Hematopoietic multipotent progenitor cell treated with erythropoietin and hydrocortisone succinate and interleukin-3 and kit ligand, for 8 days (in vitro differentiated cells): ENCODE measurements around the gene CHMP3.
"Not testable (repeated sequence)": the region's sequence is repeated elsewhere in the genome, so short reads cannot be mapped to it uniquely, and the experiment has no call there.

Experiments used
- DNase-seq: peaks from one replicate; pipeline ENCODE4 v3.0.0-alpha.2; 2015

CHMP3 gene

DNA sequence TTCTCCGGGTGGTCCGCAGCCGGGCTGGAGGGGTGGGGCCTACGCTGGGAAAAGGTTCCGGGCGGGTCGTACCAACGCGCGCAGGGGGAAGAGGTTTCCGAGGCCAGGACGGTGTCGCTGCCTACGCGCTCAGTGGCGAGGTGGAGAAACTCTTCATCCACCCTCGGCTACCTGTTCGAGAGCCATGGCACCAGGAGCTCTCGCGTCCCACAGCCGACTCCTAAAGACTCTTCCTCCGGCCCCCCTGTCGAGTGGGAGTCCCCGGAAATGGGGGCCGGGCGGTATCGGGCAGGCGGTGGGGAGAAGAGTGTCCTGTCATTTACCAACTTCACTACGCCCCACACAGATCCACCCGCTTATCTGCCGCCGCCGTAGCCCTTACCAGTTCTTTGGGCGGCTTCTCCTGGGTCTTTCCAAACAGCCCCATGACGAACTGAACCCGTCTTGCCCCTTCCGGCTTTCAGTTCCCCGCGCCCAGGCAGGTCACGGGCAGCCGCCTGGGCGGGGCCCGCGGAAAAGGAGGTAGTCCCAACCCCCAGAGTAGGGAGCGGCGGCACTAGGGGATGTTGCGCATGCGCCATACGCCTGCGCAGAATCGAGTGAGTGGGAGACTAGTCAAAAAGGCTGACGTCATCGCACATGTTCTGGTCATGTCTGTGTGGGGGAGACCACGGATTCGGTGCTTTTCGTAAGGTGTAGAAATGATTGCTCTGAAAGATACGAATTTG lies at the start of gene CHMP3:
Gene CHMP3 (minus strand): TSS at position 522 of the 728 bp plus-strand sequence. CDS start 95 bp downstream, at position 427.
- peak; percentile 99 for DNase-seq

GRCh38 chr2:86610871-86611270 lies 47.6 kb upstream of the CHMP3 start:
- no peak for DNase-seq

DNA sequence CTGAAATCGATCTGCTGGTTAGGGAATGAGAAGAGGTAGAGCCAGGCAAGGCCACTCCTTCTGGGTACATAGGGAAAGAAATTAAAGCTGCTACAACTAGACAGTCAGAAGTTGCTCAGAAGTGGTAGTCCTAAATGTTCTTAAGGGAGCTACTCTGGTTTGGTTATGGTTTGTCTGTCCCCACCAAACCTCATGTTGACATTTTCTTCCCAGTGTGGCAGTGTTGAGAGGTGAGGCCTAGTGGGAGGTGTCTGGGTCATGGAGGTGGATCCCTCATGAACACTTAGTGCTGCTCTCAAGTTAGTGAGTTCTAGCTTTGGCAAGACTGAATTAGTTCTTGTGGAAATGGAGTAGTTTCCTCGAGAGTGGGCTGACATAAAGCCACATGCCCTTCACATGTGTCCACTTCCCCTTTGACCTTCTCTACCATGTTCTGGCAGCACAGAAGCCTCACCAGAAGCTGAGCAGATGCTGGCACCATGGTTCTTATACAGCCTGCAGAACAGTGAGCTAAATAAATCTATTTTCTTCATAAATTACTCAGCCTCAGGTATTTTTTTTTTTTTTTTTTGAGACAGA lies 45.7 kb upstream of the CHMP3 start:
- DNase-seq = no peak

DNA sequence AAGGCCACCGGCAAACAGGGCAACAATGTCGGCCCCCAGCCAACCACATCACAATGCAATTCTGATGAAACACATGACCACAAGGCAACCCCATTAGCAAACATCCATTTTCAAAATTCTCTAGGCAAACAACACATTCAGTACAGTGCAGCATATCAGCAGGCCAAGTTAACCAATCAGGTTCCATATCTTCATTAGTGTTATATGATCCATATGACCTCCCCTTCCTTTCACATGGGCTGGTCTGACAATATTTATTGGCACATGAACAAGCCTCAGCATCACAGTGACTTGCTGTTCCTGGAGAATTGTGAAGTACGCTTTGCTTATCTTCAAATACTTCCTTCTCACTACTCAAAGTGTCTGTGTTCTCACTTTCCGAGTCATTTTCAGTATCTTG lies 40.7 kb upstream of the CHMP3 start:
- DNase-seq = peak; percentile 15

DNA sequence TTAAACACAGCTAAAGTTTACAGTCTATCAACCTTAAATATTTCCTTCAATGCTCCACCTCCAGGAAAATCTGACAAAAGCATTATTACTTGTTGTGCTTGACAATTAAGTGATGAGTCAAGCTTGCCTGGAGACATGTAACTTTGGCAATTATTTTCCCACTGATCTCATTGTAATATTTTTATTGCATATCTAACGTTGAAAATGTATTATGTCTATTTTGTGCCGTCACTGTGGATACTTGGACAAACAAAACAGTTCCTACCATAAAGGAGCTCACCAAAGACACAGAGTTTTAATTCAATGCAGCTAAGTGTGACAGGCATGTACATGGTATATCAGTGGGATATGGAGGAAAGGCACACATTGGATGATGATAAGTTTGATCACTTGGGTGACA lies 35.7 kb upstream of the CHMP3 start:
- no peak for DNase-seq

DNA sequence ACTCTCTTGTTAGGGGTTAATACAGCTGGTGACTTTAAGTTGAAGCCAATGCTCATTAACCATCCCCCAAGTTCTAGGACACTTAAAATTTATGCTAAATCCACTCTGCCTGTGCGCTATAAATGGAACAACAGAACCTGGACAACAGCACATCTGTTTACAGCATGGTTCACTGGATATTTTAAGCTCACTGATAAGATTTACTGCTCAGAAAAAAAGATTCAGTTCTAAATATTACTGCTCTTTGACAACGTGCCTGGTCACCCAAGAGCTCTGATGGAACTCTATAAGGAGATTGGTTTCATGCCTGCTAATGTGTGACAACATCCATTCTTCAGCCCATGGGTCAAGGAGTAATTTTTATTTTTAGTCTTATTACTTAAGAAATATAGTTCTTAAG lies 32.9 kb upstream of the CHMP3 start:
- no peak for DNase-seq

- DNase-seq = no peak
Measured at GRCh38 chr2:86593266-86593665, 30.0 kb upstream of the CHMP3 start.

GRCh38 chr2:86592547-86593230 lies 29.4 kb upstream of the CHMP3 start:
- no peak for DNase-seq

- not testable (repeated sequence) for DNase-seq
Measured at GRCh38 chr2:86589701-86590100, 26.5 kb upstream of the CHMP3 start.

DNA sequence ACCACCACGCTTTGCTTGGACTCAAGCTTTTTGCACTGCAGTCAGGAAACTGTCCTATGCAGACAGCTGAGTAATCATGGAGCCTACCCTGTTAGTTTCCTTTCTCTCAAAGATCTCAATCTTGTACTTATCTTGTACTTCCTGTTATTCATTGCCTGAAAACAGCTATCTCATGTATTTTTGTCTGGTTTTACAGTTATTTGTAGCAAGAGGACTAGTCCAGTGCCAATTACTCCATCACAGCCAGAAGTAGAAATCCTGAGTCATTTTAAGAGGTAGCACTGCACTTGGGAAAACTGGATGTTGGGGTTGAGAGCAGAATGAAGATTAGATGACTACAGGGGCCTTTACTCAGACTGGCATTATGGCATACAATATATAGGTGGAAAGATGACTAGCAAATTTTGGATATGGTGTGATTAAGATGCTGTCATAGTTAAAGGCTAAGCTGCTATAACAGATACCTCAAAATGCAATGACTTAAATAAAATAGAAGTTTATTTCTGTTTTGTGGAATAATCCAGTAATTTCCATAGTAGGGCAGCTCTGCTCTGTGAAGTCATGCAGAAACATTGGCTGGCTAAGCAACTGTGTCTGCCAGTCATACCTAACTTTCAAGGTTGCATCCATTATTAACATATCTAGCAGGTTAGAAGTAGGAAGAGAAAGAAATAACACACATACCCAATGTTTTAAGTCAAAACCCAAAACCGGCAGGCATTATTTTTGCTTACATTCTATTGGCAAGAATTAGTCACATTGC lies 21.1 kb upstream of the CHMP3 start:
- peak; percentile 51 for DNase-seq

DNA sequence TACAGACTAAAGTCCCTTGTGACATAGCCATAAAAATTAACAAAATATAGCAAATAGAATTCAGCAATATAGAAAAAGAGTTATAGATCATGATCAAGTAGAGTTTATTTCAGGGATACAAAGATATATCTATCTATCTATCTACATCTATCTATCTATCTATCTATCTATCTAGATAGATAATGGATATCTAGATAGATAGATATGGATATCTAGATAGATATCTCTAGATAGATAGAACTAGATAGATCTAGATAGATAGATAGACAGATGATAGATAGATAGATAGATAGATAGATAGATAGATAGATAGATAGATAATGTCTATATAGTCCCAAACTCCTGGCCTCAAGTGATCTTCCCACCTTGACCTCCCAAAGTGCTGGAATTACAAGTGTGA lies 17.3 kb upstream of the CHMP3 start:
- no peak for DNase-seq

- no peak for DNase-seq
Measured at GRCh38 chr2:86577817-86578456, 14.7 kb upstream of the CHMP3 start.

- no peak for DNase-seq
Measured at GRCh38 chr2:86570059-86570458, 6.8 kb upstream of the CHMP3 start.

- DNase-seq = no peak
Measured at GRCh38 chr2:86566821-86567190, 3.6 kb upstream of the CHMP3 start.

DNA sequence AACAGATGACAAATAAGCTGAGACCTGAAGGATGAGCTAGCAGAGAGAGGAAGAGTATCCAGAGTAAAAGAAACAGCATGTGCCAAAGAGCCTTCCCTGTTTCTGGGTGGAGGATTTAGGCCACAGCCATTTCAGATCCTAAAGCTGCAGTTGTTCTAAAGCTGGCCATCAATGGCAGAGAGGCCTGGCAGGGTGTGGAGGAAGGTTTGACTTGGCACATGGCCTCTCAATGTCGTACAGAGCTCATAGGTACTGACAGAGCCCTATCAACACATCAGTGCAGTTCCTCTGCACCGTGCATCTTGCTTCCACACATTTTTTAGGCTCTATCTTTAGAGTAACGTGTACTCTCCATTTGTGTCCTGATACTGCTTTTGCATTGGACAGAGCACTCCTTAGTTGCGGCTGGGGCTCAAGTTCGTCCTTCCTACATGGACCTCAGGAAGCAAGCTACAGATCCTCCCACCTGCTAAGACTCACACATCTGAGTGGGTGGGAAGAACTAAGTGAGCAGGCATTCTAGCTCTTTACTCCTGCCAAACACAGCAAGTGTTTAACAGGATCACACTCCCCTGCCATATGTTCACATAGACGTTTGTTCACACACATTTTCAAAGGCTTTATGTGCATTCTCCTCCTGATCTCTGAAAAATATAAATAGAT lies 3.0 kb upstream of the CHMP3 start:
- no peak for DNase-seq

DNA sequence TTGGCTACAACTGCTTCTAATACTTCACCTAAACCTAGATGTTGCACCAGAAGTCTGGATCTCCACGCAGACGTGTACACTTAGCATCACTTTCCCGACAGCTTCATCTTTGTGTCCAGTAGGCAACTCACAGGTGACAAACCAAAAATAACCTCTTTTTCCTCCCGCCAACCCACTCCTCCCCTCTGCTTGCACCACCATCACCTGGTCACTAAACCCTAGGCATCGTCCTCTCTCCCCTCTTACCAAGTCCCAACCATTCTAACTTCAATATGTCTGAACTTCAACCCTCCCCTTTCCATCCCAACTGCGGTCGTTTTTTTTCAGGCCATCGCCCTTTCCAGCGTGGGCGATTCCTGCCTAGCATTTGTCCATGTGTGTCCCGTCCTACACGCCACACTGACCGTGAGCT lies 413 bp upstream of the CHMP3 start:
- no peak for DNase-seq

DNA sequence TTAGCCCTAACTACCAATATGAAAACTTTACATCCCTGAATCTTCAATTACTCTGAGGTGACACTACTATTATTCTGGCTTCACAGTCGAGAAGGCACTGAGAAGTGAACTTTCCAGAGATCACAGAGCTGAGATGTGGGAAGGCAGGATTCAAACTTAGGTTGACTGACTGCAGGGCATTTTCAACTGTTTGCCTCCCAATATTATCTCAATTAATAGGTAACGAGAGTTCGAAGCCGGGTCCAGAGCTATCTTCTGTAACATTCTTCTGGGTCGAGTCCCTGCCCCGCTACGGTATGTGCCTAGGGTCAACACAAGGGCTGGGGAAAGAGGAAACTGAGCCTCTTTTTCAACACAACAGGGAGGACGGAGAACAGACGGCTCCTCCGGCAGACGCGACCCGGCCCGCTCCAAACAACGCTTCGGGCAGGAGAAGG lies 740 bp downstream of the CHMP3 start:
- no peak for DNase-seq

GRCh38 chr2:86557836-86558235 lies 5.4 kb downstream of the CHMP3 start:
- no peak for DNase-seq

- DNase-seq = no peak
Measured at GRCh38 chr2:86556508-86556907, 6.7 kb downstream of the CHMP3 start.

DNA sequence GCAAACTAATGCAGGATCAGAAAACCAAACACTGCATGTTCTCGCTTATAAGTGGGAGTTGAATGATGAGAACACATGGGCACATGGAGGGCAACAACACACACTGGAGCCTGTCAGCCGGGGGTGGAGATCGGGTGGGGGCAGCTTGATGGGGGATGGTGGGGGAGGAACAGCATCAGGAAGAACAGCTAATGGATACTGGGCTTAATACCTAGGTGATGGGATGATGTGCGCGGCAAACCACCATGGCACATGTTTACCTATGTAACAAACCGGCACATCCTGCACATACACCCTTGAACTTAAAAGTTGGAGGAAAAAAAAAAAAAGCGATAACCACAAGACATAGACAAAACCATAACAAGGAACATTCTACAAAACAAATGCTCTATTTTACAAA lies 10.4 kb downstream of the CHMP3 start:
- no peak for DNase-seq

DNA sequence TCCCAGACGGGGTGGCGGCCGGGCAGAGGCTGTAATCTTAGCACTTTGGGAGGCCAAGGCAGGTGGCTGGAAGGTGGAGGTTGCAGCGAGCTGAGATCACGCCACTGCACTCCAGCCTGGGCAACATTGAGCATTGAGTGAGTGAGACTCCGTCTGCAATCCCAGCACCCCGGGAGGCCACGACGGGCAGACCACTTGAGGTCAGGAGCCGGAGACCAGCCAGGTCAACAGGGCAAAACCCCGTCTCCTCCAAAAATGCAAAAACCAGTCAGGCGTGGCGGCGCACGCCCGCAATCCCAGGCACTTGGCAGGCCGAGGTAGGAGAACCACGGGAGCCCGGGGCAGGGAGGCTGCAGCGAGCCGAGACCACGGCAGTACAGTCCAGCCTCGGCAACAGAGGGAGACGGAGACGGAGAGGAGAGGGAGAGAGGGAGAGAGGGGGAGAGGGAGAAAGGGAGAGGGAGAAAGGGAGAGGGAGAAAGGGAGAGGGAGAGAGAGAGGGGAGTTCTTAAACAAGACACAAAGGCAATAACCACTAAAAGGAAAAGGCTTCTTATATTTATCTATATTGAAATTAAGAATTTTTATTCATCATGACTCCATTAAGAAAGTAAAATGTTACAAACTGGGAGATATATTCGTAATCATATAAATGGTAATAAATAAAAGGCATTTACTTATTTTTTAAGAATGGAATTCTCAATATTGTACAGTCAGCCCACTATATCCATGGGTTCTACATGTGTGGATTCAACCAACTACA lies 13.1 kb downstream of the CHMP3 start:
- DNase-seq = not testable (repeated sequence)

DNA sequence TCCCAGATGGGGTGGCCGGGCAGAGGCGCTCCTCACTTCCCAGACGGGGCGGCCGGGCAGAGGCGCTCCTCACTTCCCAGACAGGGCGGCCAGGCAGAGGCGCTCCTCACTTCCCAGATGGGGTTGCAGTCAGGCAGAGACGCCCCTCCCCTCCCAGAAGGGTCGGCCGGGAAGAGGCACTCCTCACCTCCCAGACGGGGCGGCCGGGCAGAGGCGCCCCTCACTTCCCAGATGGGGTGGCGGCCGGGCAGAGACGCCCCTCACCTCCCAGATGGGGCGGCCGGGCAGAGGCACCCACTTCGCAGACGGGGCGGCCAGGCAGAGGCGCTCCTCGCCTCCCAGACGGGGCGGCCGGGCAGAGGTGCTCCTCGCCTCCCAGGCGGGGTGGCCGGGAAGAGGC lies 13.8 kb downstream of the CHMP3 start:
- not testable (repeated sequence) for DNase-seq
